ENCODE measurements around the gene KRTAP15-1.

- TF ChIP-seq ZNF785 (tag by site-specific recombination; IDR thresholded peaks at IDR 0.05) (no peak), YY1 (tag by site-specific recombination; IDR thresholded peaks at IDR 0.05) (no peak), REST (tag by site-specific recombination; IDR thresholded peaks at IDR 0.05) (no peak), ZNF184 (tag by site-specific recombination; IDR thresholded peaks at IDR 0.05) (no peak)
- TF ChIP-seq, protein P1, sequence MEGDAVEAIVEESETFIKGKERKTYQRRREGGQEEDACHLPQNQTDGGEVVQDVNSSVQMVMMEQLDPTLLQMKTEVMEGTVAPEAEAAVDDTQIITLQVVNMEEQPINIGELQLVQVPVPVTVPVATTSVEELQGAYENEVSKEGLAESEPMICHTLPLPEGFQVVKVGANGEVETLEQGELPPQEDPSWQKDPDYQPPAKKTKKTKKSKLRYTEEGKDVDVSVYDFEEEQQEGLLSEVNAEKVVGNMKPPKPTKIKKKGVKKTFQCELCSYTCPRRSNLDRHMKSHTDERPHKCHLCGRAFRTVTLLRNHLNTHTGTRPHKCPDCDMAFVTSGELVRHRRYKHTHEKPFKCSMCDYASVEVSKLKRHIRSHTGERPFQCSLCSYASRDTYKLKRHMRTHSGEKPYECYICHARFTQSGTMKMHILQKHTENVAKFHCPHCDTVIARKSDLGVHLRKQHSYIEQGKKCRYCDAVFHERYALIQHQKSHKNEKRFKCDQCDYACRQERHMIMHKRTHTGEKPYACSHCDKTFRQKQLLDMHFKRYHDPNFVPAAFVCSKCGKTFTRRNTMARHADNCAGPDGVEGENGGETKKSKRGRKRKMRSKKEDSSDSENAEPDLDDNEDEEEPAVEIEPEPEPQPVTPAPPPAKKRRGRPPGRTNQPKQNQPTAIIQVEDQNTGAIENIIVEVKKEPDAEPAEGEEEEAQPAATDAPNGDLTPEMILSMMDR (tag by site-specific recombination; IDR thresholded peaks at IDR 0.05): no peak
Measured at GRCh38 chr21:30447056-30447455, 7.0 kb downstream of the KRTAP15-1 start.

All from HEK293 (cell line).